ENCODE results near the gene PRG3.

PRG3 gene

DNA sequence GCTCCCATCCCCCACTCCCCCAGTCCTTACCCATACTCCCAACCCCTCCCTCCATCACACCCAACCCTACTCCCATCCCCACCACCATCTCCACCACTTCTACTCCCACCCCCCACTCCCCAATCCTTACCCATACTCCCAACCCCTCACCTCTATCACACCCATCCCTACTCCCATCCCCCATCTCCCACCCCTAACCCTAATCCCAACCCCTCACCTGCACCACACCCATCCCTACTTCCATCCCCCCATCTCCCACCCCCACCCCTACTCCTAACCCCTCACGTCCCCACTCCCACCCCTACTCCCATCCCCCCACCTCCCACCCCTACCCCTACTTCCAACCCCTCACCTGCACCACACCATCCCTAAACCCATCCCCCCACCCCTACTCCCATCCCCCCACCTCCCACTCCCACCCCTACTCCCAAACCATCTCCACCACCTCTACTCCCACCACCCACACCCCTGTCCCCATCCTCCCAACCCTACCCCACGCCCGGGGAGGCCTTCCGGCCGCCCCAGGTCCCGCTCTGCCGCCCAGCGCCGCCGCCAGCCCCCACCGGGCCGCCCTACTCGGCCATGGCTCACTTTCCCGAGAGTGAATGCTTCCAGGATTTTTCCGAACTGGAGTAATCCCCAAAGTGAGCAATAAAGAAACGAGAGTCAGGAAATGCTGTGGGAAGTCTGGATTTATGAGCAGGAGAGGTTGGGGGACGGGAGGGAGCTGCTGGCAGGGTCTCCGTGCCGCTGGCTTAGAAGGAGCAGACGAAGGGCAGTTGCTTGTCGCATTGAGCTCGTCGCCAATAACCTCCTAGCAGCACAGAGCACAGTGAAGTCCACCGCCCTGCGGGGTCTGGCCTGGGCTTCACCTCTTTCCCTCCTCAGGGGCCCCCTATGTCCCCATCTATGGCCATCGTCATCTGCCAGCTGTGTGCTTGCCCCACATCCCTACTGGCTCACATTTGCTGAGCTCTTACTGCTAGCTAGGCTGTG lies 4.6 kb downstream of the PRG3 start:
- no peaks in the 10 kb centered on the region for H3K27me3 ChIP-seq (ENCODE audit: insufficient read depth, poor library complexity, severe bottlenecking)
- no peak for TF ChIP-seq CTCF (IDR thresholded peaks at IDR 0.05; ENCODE audit: poor library complexity, severe bottlenecking)
- no peaks in the 10 kb centered on the region for H3K4me1 ChIP-seq (ENCODE audit: insufficient read depth, poor library complexity, severe bottlenecking)
- no peaks in the 10 kb centered on the region for H3K9me3 ChIP-seq (ENCODE audit: severe bottlenecking)
- ATAC-seq (ENCODE audit: low read depth) (no peak), DNase-seq (ENCODE audit: low spot score) (no peak)
- H3K4me3 ChIP-seq (ENCODE audit: severe bottlenecking): no peak overlapping the region
- no peaks in the 10 kb centered on the region for H3K36me3 ChIP-seq (ENCODE audit: low read depth)
- no peak overlapping the region for H3K27ac ChIP-seq (ENCODE audit: poor library complexity, severe bottlenecking)

- DNase-seq (ENCODE audit: low spot score) (no peak), ATAC-seq (ENCODE audit: low read depth) (no peak)
- Histone ChIP-seq H3K4me1 (ENCODE audit: insufficient read depth, poor library complexity, severe bottlenecking) (no peaks in the 10 kb centered on the region), H3K27ac (ENCODE audit: poor library complexity, severe bottlenecking) (no peak overlapping the region), H3K9me3 (ENCODE audit: severe bottlenecking) (no peaks in the 10 kb centered on the region), H3K36me3 (ENCODE audit: low read depth) (no peaks in the 10 kb centered on the region), H3K27me3 (ENCODE audit: insufficient read depth, poor library complexity, severe bottlenecking) (no peaks in the 10 kb centered on the region), H3K4me3 (ENCODE audit: severe bottlenecking) (no peak overlapping the region)
- TF ChIP-seq CTCF (IDR thresholded peaks at IDR 0.05; ENCODE audit: poor library complexity, severe bottlenecking): no peak
Observed at GRCh38 chr11:57375490-57375889, 5.5 kb downstream of the PRG3 start.

DNA sequence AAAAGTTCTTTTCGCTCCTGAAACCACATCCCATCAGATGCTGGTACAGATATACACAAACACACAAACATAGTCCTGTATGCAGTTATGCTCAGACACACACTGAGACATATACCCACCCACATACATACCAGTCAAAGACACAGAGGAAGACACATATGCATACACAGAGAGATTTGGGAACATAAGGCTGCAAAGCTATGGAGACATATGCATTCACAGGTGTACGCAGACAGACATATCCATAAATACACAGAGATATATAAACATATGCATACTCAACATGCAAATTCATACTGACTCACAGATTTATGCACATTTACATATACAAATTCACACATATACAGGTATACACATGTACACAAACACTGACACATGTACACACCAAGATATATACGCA lies 6.0 kb downstream of the PRG3 start:
- H3K4me3 ChIP-seq (ENCODE audit: severe bottlenecking): no peak overlapping the region
- peaks cover 4% of the 10 kb centered on the region for H3K4me1 ChIP-seq (ENCODE audit: insufficient read depth, poor library complexity, severe bottlenecking)
- no peak overlapping the region for H3K27ac ChIP-seq (ENCODE audit: poor library complexity, severe bottlenecking)
- H3K27me3 ChIP-seq (ENCODE audit: insufficient read depth, poor library complexity, severe bottlenecking): no peaks in the 10 kb centered on the region
- no peak for TF ChIP-seq CTCF (IDR thresholded peaks at IDR 0.05; ENCODE audit: poor library complexity, severe bottlenecking)
- H3K36me3 ChIP-seq (ENCODE audit: low read depth): no peaks in the 10 kb centered on the region
- ATAC-seq (ENCODE audit: low read depth) (no peak), DNase-seq (ENCODE audit: low spot score) (no peak)
- H3K9me3 ChIP-seq (ENCODE audit: severe bottlenecking): no peaks in the 10 kb centered on the region

GRCh38 chr11:57373146-57373545 lies 7.8 kb downstream of the PRG3 start:
- Histone ChIP-seq H3K27ac (ENCODE audit: poor library complexity, severe bottlenecking) (no peak overlapping the region), H3K36me3 (ENCODE audit: low read depth) (no peaks in the 10 kb centered on the region), H3K4me3 (ENCODE audit: severe bottlenecking) (no peak overlapping the region), H3K9me3 (ENCODE audit: severe bottlenecking) (no peaks in the 10 kb centered on the region), H3K27me3 (ENCODE audit: insufficient read depth, poor library complexity, severe bottlenecking) (no peaks in the 10 kb centered on the region), H3K4me1 (ENCODE audit: insufficient read depth, poor library complexity, severe bottlenecking) (peaks cover 7% of the 10 kb centered on the region)
- no peak for TF ChIP-seq CTCF (IDR thresholded peaks at IDR 0.05; ENCODE audit: poor library complexity, severe bottlenecking)
- no peak for DNase-seq (ENCODE audit: low spot score)
- no peak for ATAC-seq (ENCODE audit: low read depth)

GRCh38 chr11:57370941-57371340 lies 10.0 kb downstream of the PRG3 start:
- no peaks in the 10 kb centered on the region for H3K9me3 ChIP-seq (ENCODE audit: severe bottlenecking)
- DNase-seq (ENCODE audit: low spot score) (no peak), ATAC-seq (ENCODE audit: low read depth) (no peak)
- H3K4me1 ChIP-seq (ENCODE audit: insufficient read depth, poor library complexity, severe bottlenecking): peaks cover 7% of the 10 kb centered on the region
- H3K4me3 ChIP-seq (ENCODE audit: severe bottlenecking): no peak overlapping the region
- no peaks in the 10 kb centered on the region for H3K27me3 ChIP-seq (ENCODE audit: insufficient read depth, poor library complexity, severe bottlenecking)
- no peak overlapping the region for H3K27ac ChIP-seq (ENCODE audit: poor library complexity, severe bottlenecking)
- no peaks in the 10 kb centered on the region for H3K36me3 ChIP-seq (ENCODE audit: low read depth)
- TF ChIP-seq CTCF (IDR thresholded peaks at IDR 0.05; ENCODE audit: poor library complexity, severe bottlenecking): no peak

All from RWPE2 (cell line).